ENCODE measurements around the gene VEZT. TPM values are rescaled to one million over a fixed set of nuclear protein-coding genes. Genes with fewer than 3 reads are reported as not detected.

The VEZT gene
- total RNA-seq, 4 donors from 2014 or later = 27.7 to 82.0 (median 45.3) TPM

DNA sequence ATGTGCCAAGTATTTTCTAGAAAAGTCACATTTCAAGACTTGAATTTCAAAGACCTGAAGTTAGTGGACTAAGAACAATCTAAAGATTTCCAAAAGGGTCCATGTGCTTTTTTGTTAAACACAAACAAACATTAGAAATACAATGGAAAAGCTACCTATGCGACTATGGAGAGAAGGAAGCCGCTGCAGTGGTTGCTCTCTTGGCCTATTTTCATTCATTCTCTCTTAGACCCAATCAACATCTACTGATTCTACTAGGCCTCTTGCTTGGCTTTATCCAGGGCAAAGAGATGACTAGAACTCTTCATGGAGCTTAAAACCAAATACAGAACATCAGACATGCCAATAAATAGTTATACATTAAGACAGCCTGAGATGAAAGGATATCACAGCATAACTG lies 10.2 kb upstream of the VEZT start:
- Histone ChIP-seq H3K9me3 (no peaks in the 10 kb centered on the region), H3K27me3 (no peaks in the 10 kb centered on the region), H3K27ac (peak overlapping the region in 1 of 4 donors; percentile 23), H3K36me3 (no peaks in the 10 kb centered on the region), H3K4me3 (no peak overlapping the region), H3K4me1 (peaks cover 30 to 72% (median 43%) of the 10 kb centered on the region in 3 donors)
- WGBS, 2 donors = 92 to 95% methylated on average over 2 of the region's 2 CpGs
- no peak for TF ChIP-seq POLR2A (IDR thresholded peaks at IDR 0.05)
- TF ChIP-seq, protein P1, sequence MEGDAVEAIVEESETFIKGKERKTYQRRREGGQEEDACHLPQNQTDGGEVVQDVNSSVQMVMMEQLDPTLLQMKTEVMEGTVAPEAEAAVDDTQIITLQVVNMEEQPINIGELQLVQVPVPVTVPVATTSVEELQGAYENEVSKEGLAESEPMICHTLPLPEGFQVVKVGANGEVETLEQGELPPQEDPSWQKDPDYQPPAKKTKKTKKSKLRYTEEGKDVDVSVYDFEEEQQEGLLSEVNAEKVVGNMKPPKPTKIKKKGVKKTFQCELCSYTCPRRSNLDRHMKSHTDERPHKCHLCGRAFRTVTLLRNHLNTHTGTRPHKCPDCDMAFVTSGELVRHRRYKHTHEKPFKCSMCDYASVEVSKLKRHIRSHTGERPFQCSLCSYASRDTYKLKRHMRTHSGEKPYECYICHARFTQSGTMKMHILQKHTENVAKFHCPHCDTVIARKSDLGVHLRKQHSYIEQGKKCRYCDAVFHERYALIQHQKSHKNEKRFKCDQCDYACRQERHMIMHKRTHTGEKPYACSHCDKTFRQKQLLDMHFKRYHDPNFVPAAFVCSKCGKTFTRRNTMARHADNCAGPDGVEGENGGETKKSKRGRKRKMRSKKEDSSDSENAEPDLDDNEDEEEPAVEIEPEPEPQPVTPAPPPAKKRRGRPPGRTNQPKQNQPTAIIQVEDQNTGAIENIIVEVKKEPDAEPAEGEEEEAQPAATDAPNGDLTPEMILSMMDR (IDR thresholded peaks at IDR 0.05) = no peak
- intact Hi-C loops (cut with DNase I) = no loop called here
- no peak for DNase-seq

DNA sequence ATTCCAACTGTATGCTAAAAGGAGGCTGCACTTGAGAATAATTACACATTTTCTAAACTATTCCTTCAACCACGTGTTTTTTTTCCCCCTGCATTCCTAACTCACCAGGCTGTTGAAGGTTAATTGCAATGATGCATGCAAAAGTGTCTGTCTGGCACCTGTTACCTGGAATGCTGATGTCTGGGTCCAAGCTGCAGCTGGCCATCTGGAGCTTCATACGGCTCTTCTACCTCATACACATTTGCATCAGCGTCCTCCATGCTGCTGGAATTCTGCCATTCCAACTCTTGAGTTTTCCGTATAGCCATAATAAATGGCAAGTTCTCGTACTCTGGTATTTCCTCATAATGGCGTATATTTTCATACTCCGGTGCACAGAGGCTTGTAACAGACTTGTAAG lies 8.9 kb upstream of the VEZT start:
- Histone ChIP-seq H3K27ac (no peak overlapping the region), H3K4me1 (peaks cover 21 to 72% (median 34%) of the 10 kb centered on the region in 3 donors), H3K27me3 (no peaks in the 10 kb centered on the region), H3K36me3 (no peaks in the 10 kb centered on the region), H3K4me3 (no peak overlapping the region), H3K9me3 (no peaks in the 10 kb centered on the region)
- DNase-seq = no peak
- intact Hi-C loops (cut with DNase I) = no loop called here
- TF ChIP-seq POLR2A (IDR thresholded peaks at IDR 0.05) = no peak
- 81 to 87% methylated on average over 7 of the region's 7 CpGs for WGBS, 2 donors

DNA sequence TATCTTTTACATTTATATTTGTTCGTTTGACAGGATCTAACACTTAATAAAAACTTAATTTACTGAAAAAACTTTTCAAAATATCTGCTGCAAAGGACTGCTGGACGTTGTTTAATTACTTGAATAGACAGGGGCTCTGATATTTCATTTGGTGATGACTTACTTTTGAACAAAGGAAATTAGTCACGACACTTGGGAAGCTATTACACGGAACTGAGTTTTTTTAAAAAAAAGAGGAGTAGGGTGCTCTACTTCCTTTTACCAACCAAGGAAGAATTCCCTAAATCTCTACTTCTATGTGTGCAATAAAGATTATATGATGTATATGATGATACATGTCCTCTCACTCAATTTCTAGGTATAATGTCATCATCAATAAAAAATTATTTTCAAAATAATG lies 5.0 kb upstream of the VEZT start:
- Histone ChIP-seq H3K36me3 (no peaks in the 10 kb centered on the region), H3K27ac (peak overlapping the region in 2 of 4 donors; percentile 87 to 97), H3K4me3 (no peak overlapping the region), H3K4me1 (peaks cover 0 to 67% (median 16%) of the 10 kb centered on the region in 3 donors), H3K9me3 (no peaks in the 10 kb centered on the region), H3K27me3 (no peaks in the 10 kb centered on the region)
- TF ChIP-seq POLR2A (IDR thresholded peaks at IDR 0.05) = no peak
- TF ChIP-seq, protein P1 (IDR thresholded peaks at IDR 0.05) = no peak
- intact Hi-C loops (cut with DNase I) = no loop called here
- WGBS, 2 donors = 36 to 44% methylated on average over 4 of the region's 4 CpGs
- DNase-seq = no peak

DNA sequence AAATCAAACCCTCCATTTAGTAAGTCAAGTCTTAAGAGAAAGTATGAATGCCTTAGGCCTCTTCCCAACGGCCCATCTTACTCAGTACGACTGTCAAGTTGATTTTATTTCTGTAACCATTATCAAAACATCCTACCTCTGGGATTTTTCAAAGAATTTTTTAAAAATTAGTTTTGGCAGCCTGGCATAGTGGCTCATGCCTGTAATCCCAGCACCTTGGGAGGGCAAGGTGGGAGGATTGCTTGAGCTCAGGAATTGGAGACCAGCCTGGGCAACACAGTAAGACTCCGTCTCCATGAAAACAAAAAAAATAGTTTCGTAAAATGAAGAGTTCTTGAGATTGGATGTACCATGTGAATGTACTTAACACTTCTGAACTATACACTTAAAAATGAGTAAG lies 4.5 kb upstream of the VEZT start:
- no peak for DNase-seq
- Histone ChIP-seq H3K4me1 (peaks cover 0 to 64% (median 16%) of the 10 kb centered on the region in 3 donors), H3K27me3 (no peaks in the 10 kb centered on the region), H3K4me3 (no peak overlapping the region), H3K36me3 (no peaks in the 10 kb centered on the region), H3K27ac (peak overlapping the region in 3 of 4 donors; percentile 23 to 97 (median 87)), H3K9me3 (no peaks in the 10 kb centered on the region)
- 55 to 62% methylated on average over 4 of the region's 4 CpGs for WGBS, 2 donors
- TF ChIP-seq, protein P1 (IDR thresholded peaks at IDR 0.05) = no peak
- TF ChIP-seq POLR2A (IDR thresholded peaks at IDR 0.05) = no peak
- intact Hi-C loops (cut with DNase I) = no loop called here

DNA sequence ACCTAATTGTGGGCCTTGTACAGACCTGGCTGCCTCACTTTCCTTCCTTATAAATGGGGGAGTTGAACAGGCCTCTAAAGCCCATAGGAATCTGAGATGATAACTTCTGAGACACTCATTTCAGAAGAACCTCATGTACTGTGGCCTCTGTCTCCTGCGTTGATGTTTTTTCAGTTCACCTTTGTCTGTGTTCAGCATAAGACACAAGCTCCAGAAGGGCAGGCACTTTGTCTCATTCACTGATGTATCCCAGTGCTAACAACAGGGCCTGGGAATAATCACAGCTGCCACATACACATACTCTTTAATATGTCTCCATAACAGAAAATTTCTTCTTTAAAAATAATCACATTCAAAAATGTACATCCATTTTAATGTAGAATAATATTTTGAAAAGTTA lies 3.7 kb upstream of the VEZT start:
- no peak for TF ChIP-seq POLR2A (IDR thresholded peaks at IDR 0.05)
- TF ChIP-seq, protein P1 (IDR thresholded peaks at IDR 0.05) = no peak
- Histone ChIP-seq H3K27ac (peak overlapping the region; percentile 10 to 97 (median 67)), H3K36me3 (no peaks in the 10 kb centered on the region), H3K27me3 (no peaks in the 10 kb centered on the region), H3K9me3 (no peaks in the 10 kb centered on the region), H3K4me3 (no peak overlapping the region), H3K4me1 (peaks cover 0 to 68% (median 16%) of the 10 kb centered on the region in 3 donors)
- 38% methylated on average over 1 of the region's 1 CpG for WGBS, 2 donors
- intact Hi-C loops (cut with DNase I) = no loop called here
- DNase-seq = no peak

DNA sequence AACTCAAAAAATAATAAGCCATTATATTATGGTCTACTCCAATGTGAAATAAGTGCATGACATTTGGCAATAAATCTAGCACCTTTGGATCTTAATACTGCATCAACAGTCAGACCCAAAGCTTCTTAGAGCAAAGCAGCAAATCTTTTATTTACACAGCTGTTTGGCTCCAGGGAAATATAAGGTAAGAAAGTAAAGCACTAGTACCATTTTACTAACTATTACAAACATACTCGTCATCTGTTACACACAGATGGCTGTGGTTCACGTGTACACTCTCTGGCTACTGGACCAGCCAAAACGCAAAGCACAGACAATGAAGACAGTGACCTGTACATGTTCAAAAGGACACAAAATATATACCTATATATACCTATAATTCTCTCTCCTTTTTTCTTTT lies 3.1 kb upstream of the VEZT start:
- intact Hi-C loops (cut with DNase I) = no loop called here
- WGBS, 2 donors = 38 to 46% methylated on average over 3 of the region's 3 CpGs
- Histone ChIP-seq H3K4me3 (no peak overlapping the region), H3K4me1 (peaks cover 0 to 74% (median 16%) of the 10 kb centered on the region in 3 donors), H3K27me3 (no peaks in the 10 kb centered on the region), H3K27ac (peak overlapping the region in 2 of 4 donors; percentile 87 to 97), H3K9me3 (no peaks in the 10 kb centered on the region), H3K36me3 (no peaks in the 10 kb centered on the region)
- no peak for TF ChIP-seq POLR2A (IDR thresholded peaks at IDR 0.05)
- TF ChIP-seq, protein P1 (IDR thresholded peaks at IDR 0.05) = no peak
- DNase-seq = no peak
